PC-3 (cell line): Measurements from ENCODE around the gene SMAD3. TPM values are rescaled to one million over a fixed set of nuclear protein-coding genes. Genes with fewer than 3 reads are reported as not detected.

ENCODE experiments used
- ATAC-seq: fragments of 200-7000 bp; cut with Tn5 transposase; 2 replicates; pipeline ENCODE4 v1.9.1; 2020; ENCODE audit warnings: mild to moderate bottlenecking, moderate library complexity
- BruUV-seq: library from RNA; stranded (reverse); fragments of 400-500 nt; replicated peaks from 2 replicates; lab custom pipeline; 2021; lab: Mats Ljungman, UMichigan
- CTCF ChIA-PET: fragments of 300-600 bp; sonication (Branson Sonifier 250); formaldehyde crosslinking; loops from one replicate; lab custom pipeline; 2022; ENCODE audit warnings: antibody characterized with exemption; lab: Charles Lee
- POLR2A ChIA-PET: fragments of 300-600 bp; sonication (Branson Sonifier 250); formaldehyde crosslinking; loops from one replicate; lab custom pipeline; 2022; ENCODE audit warnings: antibody characterized with exemption; ENCODE audit not compliant: unreplicated experiment; lab: Charles Lee
- DNase-seq: peaks from one replicate; pipeline ENCODE4 v3.0.0-alpha.2; 2015
- H2AFZ ChIP-seq: fragments of 300-600 bp; sonication (generic); 2 replicates; pipeline ENCODE4 v1.6.0; 2016; ENCODE audit warnings: antibody characterized with exemption, low read length
- H3F3A ChIP-seq: fragments of 300-600 bp; sonication (generic); one replicate; pipeline ENCODE4 v1.6.0; 2017; ENCODE audit warnings: antibody characterized with exemption, low read length, control low read depth, mild to moderate bottlenecking; ENCODE audit not compliant: unreplicated experiment
- H3K27ac ChIP-seq: fragments of 300-600 bp; sonication (generic); 2 replicates; pipeline ENCODE4 v1.5.1; 2016; ENCODE audit warnings: mild to moderate bottlenecking, low read length
- H3K27me3 ChIP-seq: fragments of 300-600 bp; sonication (generic); 2 replicates; pipeline ENCODE4 v1.6.1; 2016; ENCODE audit warnings: low read length, mixed read lengths
- H3K36me3 ChIP-seq: fragments of 300-600 bp; sonication (generic); 2 replicates; pipeline ENCODE4 v1.6.1; 2016; ENCODE audit warnings: low read depth, mixed run types, low read length, mixed read lengths
- H3K4me1 ChIP-seq: fragments of 300-600 bp; sonication (generic); 2 replicates; pipeline ENCODE4 v1.5.1; 2016; ENCODE audit warnings: low read length; ENCODE audit not compliant: insufficient read depth
- H3K4me2 ChIP-seq: fragments of 300-600 bp; sonication (generic); 2 replicates; pipeline ENCODE4 v1.6.0; 2016; ENCODE audit warnings: low read length
- H3K4me3 ChIP-seq: fragments of 300-600 bp; sonication (generic); 2 replicates; pipeline ENCODE4 v1.5.1; 2016; ENCODE audit warnings: mild to moderate bottlenecking, low read length, mixed read lengths
- H3K79me2 ChIP-seq: fragments of 300-600 bp; sonication (generic); 2 replicates; pipeline ENCODE4 v1.6.1; 2017; ENCODE audit warnings: low read length, mixed read lengths
- H3K9ac ChIP-seq: fragments of 300-600 bp; sonication (generic); 2 replicates; pipeline ENCODE4 v1.6.0; 2016; ENCODE audit warnings: mild to moderate bottlenecking, low read length
- H3K9me2 ChIP-seq: fragments of 300-600 bp; sonication (generic); replicated peaks from 2 replicates; pipeline ENCODE4 v1.6.1; 2016; ENCODE audit warnings: mixed run types, low read length, mixed read lengths
- H3K9me3 ChIP-seq: fragments of 300-600 bp; sonication (generic); 2 replicates; pipeline ENCODE4 v1.6.1; 2016; ENCODE audit warnings: low read length, mixed read lengths
- H4K20me1 ChIP-seq: fragments of 300-600 bp; sonication (generic); 2 replicates; pipeline ENCODE4 v1.6.1; 2016; ENCODE audit warnings: low read length, mixed read lengths
- CTCF ChIP-seq: fragments of 300-600 bp; sonication (generic); conservative IDR thresholded peaks from 2 replicates; pipeline ENCODE4 v1.5.1; 2017; ENCODE audit warnings: antibody characterized with exemption, low read depth, mild to moderate bottlenecking, low read length
- EZH2 ChIP-seq: fragments of 300-600 bp; sonication (generic); IDR thresholded peaks from one replicate; pipeline ENCODE4 v1.6.1; 2017; ENCODE audit warnings: antibody characterized with exemption, mild to moderate bottlenecking, low read length; ENCODE audit not compliant: unreplicated experiment
- EZH2phosphoT487 ChIP-seq: fragments of 300-600 bp; sonication (generic); IDR thresholded peaks from 2 replicates; pipeline ENCODE4 v1.6.1; 2018; ENCODE audit warnings: mild to moderate bottlenecking, antibody characterized with exemption, low read length, borderline replicate concordance
- intact Hi-C: fragments of 100-400 bp; cut with micrococcal nuclease; formaldehyde crosslinking; loops from 2 replicates; pipeline ENCODE4 v1.9.0; 2023
- total RNA-seq: library from RNA; depleted of rRNA; stranded (reverse); fragments of >200 nt; gene quantifications from 2 replicates; pipeline ENCODE4 v1.2.3, GENCODE V29; 2014

Gene SMAD3
- total RNA-seq, 1 experiment from 2014 or later, result 75.6 TPM

- no peaks in the 10 kb centered on the region for H3K9me3 ChIP-seq
- H4K20me1 ChIP-seq, result no peaks in the 10 kb centered on the region
- H3K36me3 ChIP-seq, result no peaks in the 10 kb centered on the region
- CTCF ChIA-PET, result no interaction called here
- no peaks in the 10 kb centered on the region for H3K9me2 ChIP-seq
- no TSS peak for BruUV-seq
- H3K4me2 ChIP-seq, result peak overlapping the region; percentile 21
- intact Hi-C loops, result loop anchor here (5.0 kb wide), 1 partner anchor 46 kb away; the partner anchor contains the start of gene SMAD3
- POLR2A ChIA-PET, result no interaction called here
- DNase-seq (peak; percentile 72), ATAC-seq (peak; percentile 4; the same call in 1 of the 2 replicates)
- no peak overlapping the region for H3K4me3 ChIP-seq
- H3K79me2 ChIP-seq, result no peaks in the 10 kb centered on the region
- H3K27ac ChIP-seq, result no peak overlapping the region
- H3F3A ChIP-seq, result peaks cover 8% of the 10 kb centered on the region
- TF ChIP-seq CTCF (no peak), EZH2phosphoT487 (no peak), EZH2 (no peak)
- no peak overlapping the region for H3K9ac ChIP-seq
- no peaks in the 10 kb centered on the region for H3K27me3 ChIP-seq
- no peak overlapping the region for H2AFZ ChIP-seq
- peaks cover 41% of the 10 kb centered on the region for H3K4me1 ChIP-seq
These were observed 43.9 kb upstream of the SMAD3 start for GRCh38 chr15:67021455-67021854.

GRCh38 chr15:67022587-67023105 lies 42.8 kb upstream of the SMAD3 start:
- Histone ChIP-seq H3K36me3 (no peaks in the 10 kb centered on the region), H3K4me1 (peaks cover 51% of the 10 kb centered on the region), H3K9me3 (no peaks in the 10 kb centered on the region), H2AFZ (no peak overlapping the region), H3K27me3 (no peaks in the 10 kb centered on the region), H3K27ac (no peak overlapping the region), H3K79me2 (no peaks in the 10 kb centered on the region), H3K4me2 (no peak overlapping the region), H3F3A (peaks cover 8% of the 10 kb centered on the region), H3K9ac (no peak overlapping the region), H4K20me1 (no peaks in the 10 kb centered on the region), H3K4me3 (no peak overlapping the region), H3K9me2 (no peaks in the 10 kb centered on the region)
- ChIA-PET CTCF (no interaction called here), POLR2A (no interaction called here)
- no TSS peak for BruUV-seq
- ATAC-seq (no peak), DNase-seq (no peak)
- TF ChIP-seq EZH2 (no peak), CTCF (no peak), EZH2phosphoT487 (no peak)
- intact Hi-C loops, result loop anchor here (5.0 kb wide), 1 partner anchor 45 kb away; the partner anchor contains the start of gene SMAD3

GRCh38 chr15:67023517-67024313 lies 41.7 kb upstream of the SMAD3 start:
- Histone ChIP-seq H3K9me3 (no peaks in the 10 kb centered on the region), H4K20me1 (no peaks in the 10 kb centered on the region), H3K27ac (peak overlapping the region; percentile 86), H3F3A (peaks cover 8% of the 10 kb centered on the region), H2AFZ (no peak overlapping the region), H3K4me2 (peak overlapping the region; percentile 71), H3K79me2 (no peaks in the 10 kb centered on the region), H3K9ac (peak overlapping the region; percentile 10; the same call in 1 of the 2 replicates), H3K4me3 (peak overlapping the region; percentile 29), H3K9me2 (no peaks in the 10 kb centered on the region), H3K36me3 (no peaks in the 10 kb centered on the region), H3K4me1 (peaks cover 57% of the 10 kb centered on the region), H3K27me3 (no peaks in the 10 kb centered on the region)
- DNase-seq, result peak; percentile 35
- TF ChIP-seq EZH2, result no peak
- no peak for TF ChIP-seq EZH2phosphoT487
- no peak for TF ChIP-seq CTCF
- peak; percentile 12 for ATAC-seq
- ChIA-PET POLR2A (no interaction called here), CTCF (no interaction called here)
- BruUV-seq, result no TSS peak
- intact Hi-C loops, result loop anchor here (5.0 kb wide), 1 partner anchor 44 kb away; the partner anchor contains the start of gene SMAD3
